ENCODE results near the gene NDUFA6.

The NDUFA6 gene

GRCh38 chr22:42060489-42060888 lies 30.1 kb downstream of the NDUFA6 start:
- H3K9ac ChIP-seq (ENCODE audit: low read length) = no peak overlapping the region
- no peak overlapping the region for H3K4me3 ChIP-seq (ENCODE audit: low read length)
- no peaks in the 10 kb centered on the region for H3F3A ChIP-seq (ENCODE audit: insufficient read depth, low read length)
- H4K20me1 ChIP-seq (ENCODE audit: insufficient read depth, low read length) = no peaks in the 10 kb centered on the region
- no peaks in the 10 kb centered on the region for H3K9me2 ChIP-seq (replicated peaks; ENCODE audit: insufficient read depth, low read length)
- no peaks in the 10 kb centered on the region for H3K27me3 ChIP-seq (replicated peaks; ENCODE audit: insufficient read depth, low read length)
- no peak overlapping the region for H2AFZ ChIP-seq (ENCODE audit: low read length)
- no peaks in the 10 kb centered on the region for H3K36me3 ChIP-seq (replicated peaks; ENCODE audit: insufficient read depth, low read length)
- H3K9me3 ChIP-seq (replicated peaks; ENCODE audit: insufficient read depth, low read length) = no peaks in the 10 kb centered on the region
- no peak for DNase-seq
- no peaks in the 10 kb centered on the region for H3K79me2 ChIP-seq (ENCODE audit: low read length)
- no peak overlapping the region for H3K27ac ChIP-seq (ENCODE audit: low read length)
- no peak for TF ChIP-seq CTCF (IDR thresholded peaks at IDR 0.05; ENCODE audit: low read length)
- no peak for TF ChIP-seq EZH2phosphoT487 (IDR thresholded peaks at IDR 0.05; ENCODE audit: low read length)
- no peak for TF ChIP-seq EZH2 (optimal IDR thresholded peaks at IDR 0.05; ENCODE audit: low read depth, low read length)
- H3K4me2 ChIP-seq (ENCODE audit: low read depth, low read length) = no peak overlapping the region
- no peaks in the 10 kb centered on the region for H3K4me1 ChIP-seq (ENCODE audit: low read length)

GRCh38 chr22:42056757-42057511 lies 33.6 kb downstream of the NDUFA6 start:
- DNase-seq = no peak
- Histone ChIP-seq H3K4me3 (ENCODE audit: low read length) (no peak overlapping the region), H3K79me2 (ENCODE audit: low read length) (no peaks in the 10 kb centered on the region), H3K4me1 (ENCODE audit: low read length) (no peaks in the 10 kb centered on the region), H3K9me3 (replicated peaks; ENCODE audit: insufficient read depth, low read length) (no peaks in the 10 kb centered on the region), H3K27me3 (replicated peaks; ENCODE audit: insufficient read depth, low read length) (no peaks in the 10 kb centered on the region), H2AFZ (ENCODE audit: low read length) (no peak overlapping the region), H3K4me2 (ENCODE audit: low read depth, low read length) (no peak overlapping the region), H3K27ac (ENCODE audit: low read length) (no peak overlapping the region), H3K36me3 (replicated peaks; ENCODE audit: insufficient read depth, low read length) (no peaks in the 10 kb centered on the region), H3F3A (ENCODE audit: insufficient read depth, low read length) (no peaks in the 10 kb centered on the region), H4K20me1 (ENCODE audit: insufficient read depth, low read length) (no peaks in the 10 kb centered on the region), H3K9me2 (replicated peaks; ENCODE audit: insufficient read depth, low read length) (no peaks in the 10 kb centered on the region), H3K9ac (ENCODE audit: low read length) (no peak overlapping the region)
- no peak for TF ChIP-seq CTCF (IDR thresholded peaks at IDR 0.05; ENCODE audit: low read length)
- TF ChIP-seq EZH2phosphoT487 (IDR thresholded peaks at IDR 0.05; ENCODE audit: low read length) = no peak
- no peak for TF ChIP-seq EZH2 (optimal IDR thresholded peaks at IDR 0.05; ENCODE audit: low read depth, low read length)

- no peaks in the 10 kb centered on the region for H3F3A ChIP-seq (ENCODE audit: insufficient read depth, low read length)
- no peaks in the 10 kb centered on the region for H3K4me1 ChIP-seq (ENCODE audit: low read length)
- no peak overlapping the region for H3K4me2 ChIP-seq (ENCODE audit: low read depth, low read length)
- no peaks in the 10 kb centered on the region for H3K36me3 ChIP-seq (replicated peaks; ENCODE audit: insufficient read depth, low read length)
- no peak overlapping the region for H3K9ac ChIP-seq (ENCODE audit: low read length)
- H3K4me3 ChIP-seq (ENCODE audit: low read length) = no peak overlapping the region
- H3K27me3 ChIP-seq (replicated peaks; ENCODE audit: insufficient read depth, low read length) = no peaks in the 10 kb centered on the region
- H3K79me2 ChIP-seq (ENCODE audit: low read length) = no peaks in the 10 kb centered on the region
- H3K27ac ChIP-seq (ENCODE audit: low read length) = no peak overlapping the region
- H3K9me3 ChIP-seq (replicated peaks; ENCODE audit: insufficient read depth, low read length) = no peaks in the 10 kb centered on the region
- H3K9me2 ChIP-seq (replicated peaks; ENCODE audit: insufficient read depth, low read length) = no peaks in the 10 kb centered on the region
- TF ChIP-seq EZH2phosphoT487 (IDR thresholded peaks at IDR 0.05; ENCODE audit: low read length) (no peak), CTCF (IDR thresholded peaks at IDR 0.05; ENCODE audit: low read length) (no peak), EZH2 (optimal IDR thresholded peaks at IDR 0.05; ENCODE audit: low read depth, low read length) (no peak)
- no peak overlapping the region for H2AFZ ChIP-seq (ENCODE audit: low read length)
- no peak for DNase-seq
- no peaks in the 10 kb centered on the region for H4K20me1 ChIP-seq (ENCODE audit: insufficient read depth, low read length)
These were observed 37.8 kb downstream of the NDUFA6 start for GRCh38 chr22:42052765-42053164.

All from MM.1S (cell line).